ENCODE results near the gene SH3RF1. TPM values are rescaled to one million over a fixed set of nuclear protein-coding genes. Genes with fewer than 3 reads are reported as not detected.

Gene SH3RF1
- total RNA-seq, 2 donors from 2014 or later, result 7.8 to 12.4 TPM

GRCh38 chr4:169121861-169122382, 148.8 kb downstream of the SH3RF1 start:
- TF ChIP-seq CTCF (IDR thresholded peaks at IDR 0.05), result no peak
- Histone ChIP-seq H3K4me3 (no peak overlapping the region), H3K36me3 (peaks cover 28% of the 10 kb centered on the region), H3K27ac (no peak overlapping the region), H3K9me3 (no peaks in the 10 kb centered on the region), H3K4me1 (peaks cover 0 to 3% of the 10 kb centered on the region in 2 donors), H3K27me3 (no peaks in the 10 kb centered on the region)
- DNase-seq (ENCODE audit: low spot score), result no peak

DNA sequence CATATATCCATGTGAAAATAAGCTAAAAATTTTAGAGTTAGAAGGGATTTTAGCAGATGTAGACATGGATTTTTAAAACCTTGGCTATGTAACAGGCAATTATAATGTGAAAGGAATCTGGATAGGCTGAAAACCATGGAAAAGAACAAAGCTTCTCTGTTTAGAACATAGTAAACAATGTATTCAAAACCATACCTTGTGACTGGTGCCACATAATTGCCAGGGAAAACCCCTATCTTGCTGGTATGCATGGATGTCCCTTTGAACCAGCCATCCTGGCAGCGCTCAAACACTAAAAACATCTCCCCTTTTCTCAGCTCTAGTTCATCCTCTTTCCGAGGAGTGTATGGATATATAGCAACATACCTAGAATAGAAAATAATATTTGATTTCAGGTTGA, 150.1 kb downstream of the SH3RF1 start:
- Histone ChIP-seq H3K27ac (no peak overlapping the region), H3K36me3 (peaks cover 41% of the 10 kb centered on the region)

DNA sequence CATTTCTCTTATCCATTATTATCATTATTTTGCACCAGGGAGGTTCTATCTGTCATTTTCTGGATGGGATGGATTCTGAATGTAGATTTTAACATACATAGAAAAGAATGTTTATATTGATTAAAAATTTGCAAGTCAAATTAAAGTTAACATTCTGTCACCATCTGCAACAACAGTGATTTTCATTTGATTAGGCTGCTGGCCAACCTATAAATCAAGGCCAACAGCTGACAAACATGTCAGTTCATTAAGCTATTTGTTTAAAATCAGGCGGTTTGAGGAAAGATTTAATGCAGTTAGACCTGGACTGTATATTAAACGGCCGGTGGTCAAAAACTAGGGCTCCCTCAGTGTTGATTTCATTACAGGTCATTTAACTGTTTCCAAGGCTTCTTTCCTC, 151.2 kb downstream of the SH3RF1 start:
- Histone ChIP-seq H3K27ac (no peak overlapping the region), H3K4me1 (no peaks in the 10 kb centered on the region), H3K9me3 (no peaks in the 10 kb centered on the region), H3K27me3 (no peaks in the 10 kb centered on the region), H3K36me3 (peaks cover 42% of the 10 kb centered on the region), H3K4me3 (no peak overlapping the region)
- no peak for DNase-seq (ENCODE audit: low spot score)
- no peak for TF ChIP-seq CTCF (IDR thresholded peaks at IDR 0.05)

More for the DNA sequence above, 150.1 kb downstream of the SH3RF1 start:
- no peaks in the 10 kb centered on the region for H3K9me3 ChIP-seq
- no peak for TF ChIP-seq CTCF (IDR thresholded peaks at IDR 0.05)
- no peak overlapping the region for H3K4me3 ChIP-seq
- H3K4me1 ChIP-seq, result peaks cover 0 to 3% of the 10 kb centered on the region in 2 donors
- H3K27me3 ChIP-seq, result no peaks in the 10 kb centered on the region
- DNase-seq (ENCODE audit: low spot score), result no peak

DNA sequence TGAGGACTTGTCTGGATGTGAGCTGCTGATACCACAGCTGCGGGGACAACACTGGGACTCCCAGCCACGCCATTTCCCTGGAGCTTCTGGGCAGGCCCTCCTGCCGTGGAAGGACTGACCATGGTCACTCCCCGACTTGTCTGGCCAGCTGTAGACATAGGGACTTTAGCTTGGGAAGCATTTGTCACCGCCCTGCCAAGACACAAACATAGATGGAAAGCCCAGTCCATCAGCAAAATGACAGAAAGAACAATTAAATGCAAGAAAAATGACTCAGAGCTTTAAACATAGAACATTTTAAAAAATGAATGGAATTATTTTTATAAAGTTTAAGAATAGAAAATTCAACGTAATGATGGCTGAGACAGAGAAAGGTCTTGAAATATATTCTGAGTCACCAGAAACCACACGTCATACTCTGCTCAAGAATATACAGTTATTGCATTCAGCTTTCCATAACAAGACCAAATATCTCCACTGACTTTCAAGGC, 153.1 kb downstream of the SH3RF1 start:
- Histone ChIP-seq H3K27me3 (no peaks in the 10 kb centered on the region), H3K27ac (no peak overlapping the region), H3K4me3 (no peak overlapping the region), H3K4me1 (no peaks in the 10 kb centered on the region), H3K36me3 (peaks cover 42% of the 10 kb centered on the region), H3K9me3 (no peaks in the 10 kb centered on the region)
- DNase-seq (ENCODE audit: low spot score), result no peak
- TF ChIP-seq CTCF (IDR thresholded peaks at IDR 0.05), result no peak

GRCh38 chr4:169116270-169116901, 154.4 kb downstream of the SH3RF1 start:
- no peaks in the 10 kb centered on the region for H3K9me3 ChIP-seq
- no peak overlapping the region for H3K4me3 ChIP-seq
- H3K27me3 ChIP-seq, result no peaks in the 10 kb centered on the region
- no peak for TF ChIP-seq CTCF (IDR thresholded peaks at IDR 0.05)
- DNase-seq (ENCODE audit: low spot score), result no peak
- no peaks in the 10 kb centered on the region for H3K4me1 ChIP-seq
- peaks cover 39% of the 10 kb centered on the region for H3K36me3 ChIP-seq
- no peak overlapping the region for H3K27ac ChIP-seq

- Histone ChIP-seq H3K4me3 (no peak overlapping the region), H3K27ac (no peak overlapping the region), H3K36me3 (peaks cover 35% of the 10 kb centered on the region), H3K9me3 (no peaks in the 10 kb centered on the region), H3K27me3 (no peaks in the 10 kb centered on the region), H3K4me1 (no peaks in the 10 kb centered on the region)
- no peak for DNase-seq (ENCODE audit: low spot score)
- TF ChIP-seq CTCF (IDR thresholded peaks at IDR 0.05), result no peak
These were observed 154.9 kb downstream of the SH3RF1 start for GRCh38 chr4:169115897-169116254.

Measured in right atrium auricular region (tissue), 2 donors.